Liver (tissue), 9 donors: ENCODE data around the gene DYNLT1. TPM values are rescaled to one million over a fixed set of nuclear protein-coding genes. Genes with fewer than 3 reads are reported as not detected.

Experiments
- DNase-seq: peaks from one replicate; pipeline ENCODE4 v3.0.0-alpha.2; 2017; ENCODE audit warnings: low spot score
- H3K27ac ChIP-seq, 2 donors: one replicate each; pipeline ENCODE4 v1.7.0; 2013; ENCODE audit warnings: inconsistent platforms in 2 of 2, low read length in 2 of 2, control low read depth in 1 of 2, low read depth in 1 of 2, mild to moderate bottlenecking in 1 of 2
- H3K27me3 ChIP-seq, 4 donors: one replicate each; pipeline versions ENCODE4 v1.6.1 to v1.7.0; 2013; ENCODE audit warnings: low read length in 3 of 4, inconsistent platforms in 1 of 4, mild to moderate bottlenecking in 1 of 4, moderate library complexity in 1 of 4; ENCODE audit not compliant: control insufficient read depth in 4 of 4, insufficient read depth in 4 of 4
- H3K36me3 ChIP-seq, 4 donors: one replicate each; pipeline versions ENCODE4 v1.6.1 to v1.7.0; 2013; ENCODE audit warnings: low read length in 3 of 4, mild to moderate bottlenecking in 3 of 4, low read depth in 1 of 4, moderate library complexity in 1 of 4; ENCODE audit not compliant: control insufficient read depth in 4 of 4, insufficient read depth in 3 of 4
- H3K4me1 ChIP-seq, 4 donors: one replicate each; pipeline versions ENCODE4 v1.6.1 to v1.7.0; 2013; ENCODE audit warnings: low read length in 3 of 4, mild to moderate bottlenecking in 3 of 4, moderate library complexity in 1 of 4; ENCODE audit not compliant: control insufficient read depth in 4 of 4, insufficient read depth in 4 of 4
- H3K4me3 ChIP-seq, 3 donors: one replicate each; pipeline versions ENCODE4 v1.6.1 to v1.7.0; 2013; ENCODE audit warnings: low read length in 3 of 3, control low read depth in 1 of 3, low read depth in 1 of 3, mild to moderate bottlenecking in 1 of 3
- H3K9ac ChIP-seq, 2 donors: one replicate each; pipeline ENCODE4 v1.7.0; 2013; ENCODE audit warnings: low read length in 2 of 2, mild to moderate bottlenecking in 2 of 2, moderate library complexity in 2 of 2, control low read depth in 1 of 2, low read depth in 1 of 2
- H3K9me3 ChIP-seq, 4 donors: one replicate each; pipeline versions ENCODE4 v1.6.1 to v1.7.0; 2013; ENCODE audit warnings: low read length in 3 of 4; ENCODE audit not compliant: control insufficient read depth in 4 of 4
- EGR1 ChIP-seq, 2 donors: IDR thresholded peaks; 2 replicates each; pipeline ENCODE4 v1.6.1; 2016 to 2018; ENCODE audit warnings: antibody characterized with exemption in 2 of 2, low read depth in 2 of 2
- FOXA1 ChIP-seq: IDR thresholded peaks from 2 replicates; pipeline ENCODE4 v1.6.1; 2016; ENCODE audit warnings: antibody characterized with exemption
- FOXA2 ChIP-seq: IDR thresholded peaks from 2 replicates; pipeline ENCODE4 v1.6.1; 2016; ENCODE audit warnings: antibody characterized with exemption
- GABPA ChIP-seq, 2 donors: IDR thresholded peaks in 1 of 2; conservative IDR thresholded peaks in 1 of 2; 2 replicates each; pipeline ENCODE4 v1.6.1; 2016; ENCODE audit warnings: antibody characterized with exemption in 2 of 2, mild to moderate bottlenecking in 1 of 2, moderate library complexity in 1 of 2
- HNF4A ChIP-seq, 2 donors: conservative IDR thresholded peaks; 2 replicates each; pipeline ENCODE4 v1.6.1; 2016; ENCODE audit warnings: antibody characterized with exemption in 2 of 2, mild to moderate bottlenecking in 2 of 2
- HNF4G ChIP-seq: IDR thresholded peaks from 2 replicates; pipeline ENCODE4 v1.6.1; 2016; ENCODE audit warnings: antibody characterized with exemption
- JUND ChIP-seq, 2 donors: IDR thresholded peaks; 2 replicates each; pipeline ENCODE4 v1.6.1; 2016; ENCODE audit warnings: antibody characterized with exemption in 2 of 2
- NR2F2 ChIP-seq: IDR thresholded peaks from 2 replicates; pipeline ENCODE4 v1.6.1; 2016; ENCODE audit warnings: antibody characterized with exemption
- RAD21 ChIP-seq, 2 donors: IDR thresholded peaks; 2 replicates each; pipeline ENCODE4 v1.6.1; 2016; ENCODE audit warnings: antibody characterized with exemption in 2 of 2, mild to moderate bottlenecking in 2 of 2
- RXRA ChIP-seq, 2 donors: IDR thresholded peaks; 2 replicates each; pipeline ENCODE4 v1.6.1; 2017 to 2018; ENCODE audit warnings: antibody characterized with exemption in 2 of 2, mild to moderate bottlenecking in 1 of 2
- SP1 ChIP-seq: IDR thresholded peaks from 2 replicates; pipeline ENCODE4 v1.6.1; 2018; ENCODE audit warnings: antibody characterized with exemption, mild to moderate bottlenecking
- TAF1 ChIP-seq: conservative IDR thresholded peaks from 2 replicates; pipeline ENCODE4 v1.6.1; 2016; ENCODE audit warnings: antibody characterized with exemption, mild to moderate bottlenecking
- YY1 ChIP-seq: IDR thresholded peaks from 2 replicates; pipeline ENCODE4 v1.6.1; 2016; ENCODE audit warnings: antibody characterized with exemption, mild to moderate bottlenecking
- WGBS: extraction: QIAGEN DNeasy Blood & Tissue Kit; methylation state at CpG from one replicate; pipeline ENCODE4 v1.1.7; 2013; 5-methylcytosine and 5-hydroxymethylcytosine counted together
- polyA plus RNA-seq, 2 donors: library from polyadenylated mRNA; stranded (reverse) in 1 of 2; unstranded in 1 of 2; fragments of 200-250 nt in 1 of 2; fragments of >200 nt in 1 of 2; fragmentation: Nextera tagmentation in 1 of 2; extraction: Ambion mirVana in 1 of 2; gene quantifications; one replicate each; pipeline versions ENCODE4 v1.2.1 to v1.2.3, GENCODE V29; 2013 to 2015
- total RNA-seq, 2 donors: library from RNA; depleted of rRNA; stranded (reverse); fragments of >200 nt; gene quantifications; one replicate each; pipeline ENCODE4 v1.2.3, GENCODE V29; 2014
- TF ChIP-seq, protein P1 (sequence below): IDR thresholded peaks from 2 replicates; pipeline ENCODE4 v1.6.1; 2016; ENCODE audit warnings: antibody characterized with exemption
- TF ChIP-seq, protein P2 (sequence below): fragments of 150-350 bp; IDR thresholded peaks from 2 replicates; pipeline ENCODE4 v1.5.1; 2017; ENCODE audit warnings: improper control_type of control experiment, low read depth, low read length; ENCODE audit not compliant: missing input control
- TF ChIP-seq, protein P3 (sequence below): IDR thresholded peaks from 2 replicates; pipeline ENCODE4 v1.6.1; 2016; ENCODE audit warnings: antibody characterized with exemption
- TF ChIP-seq, protein P4 (sequence below): IDR thresholded peaks from 2 replicates; pipeline ENCODE4 v1.6.1; 2016; ENCODE audit warnings: antibody characterized with exemption, mild to moderate bottlenecking
- donor health status: healthy.
- donor health status: healthy.
- donor health status: healthy.
- donor health status: healthy.
- donor health status: healthy.

Gene DYNLT1
- total and polyA plus RNA-seq, 4 donors = 17.7 to 86.9 (median 38.3) TPM

DNA sequence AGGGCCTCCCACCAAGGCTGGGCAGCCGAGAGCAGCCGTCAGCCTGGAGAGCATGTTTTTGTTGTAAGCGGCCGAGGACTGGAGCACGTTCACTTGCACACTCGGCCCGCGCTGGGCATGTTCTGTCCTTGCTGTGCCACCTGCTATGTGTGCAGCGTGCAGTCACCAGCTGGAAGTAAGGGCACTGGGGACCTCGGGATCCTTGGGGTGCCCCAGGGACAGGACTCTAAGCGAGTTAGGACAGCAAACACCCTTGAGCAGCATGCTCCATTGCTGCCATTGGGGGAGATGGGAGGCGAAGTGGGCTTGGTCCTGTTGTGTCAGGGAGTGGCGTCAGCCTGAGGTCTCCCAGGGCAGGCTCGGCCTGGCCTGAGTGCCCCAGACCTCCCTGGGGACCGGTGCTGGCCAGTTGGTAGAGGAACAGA is 18.6 kb downstream of the DYNLT1 start:
- DNase-seq = peak; percentile 28
- Histone ChIP-seq H3K9ac (no peak overlapping the region), H3K27ac (no peak overlapping the region), H3K36me3 (peaks cover 0 to 15% (median 12%) of the 10 kb centered on the region in 4 donors), H3K4me1 (peaks cover 0 to 9% (median 2%) of the 10 kb centered on the region in 4 donors), H3K9me3 (no peaks in the 10 kb centered on the region), H3K27me3 (no peaks in the 10 kb centered on the region), H3K4me3 (no peak overlapping the region)
- no peak for TF ChIP-seq RXRA (IDR thresholded peaks at IDR 0.05)
- 96% methylated on average over 15 of the region's 15 CpGs for WGBS

DNA sequence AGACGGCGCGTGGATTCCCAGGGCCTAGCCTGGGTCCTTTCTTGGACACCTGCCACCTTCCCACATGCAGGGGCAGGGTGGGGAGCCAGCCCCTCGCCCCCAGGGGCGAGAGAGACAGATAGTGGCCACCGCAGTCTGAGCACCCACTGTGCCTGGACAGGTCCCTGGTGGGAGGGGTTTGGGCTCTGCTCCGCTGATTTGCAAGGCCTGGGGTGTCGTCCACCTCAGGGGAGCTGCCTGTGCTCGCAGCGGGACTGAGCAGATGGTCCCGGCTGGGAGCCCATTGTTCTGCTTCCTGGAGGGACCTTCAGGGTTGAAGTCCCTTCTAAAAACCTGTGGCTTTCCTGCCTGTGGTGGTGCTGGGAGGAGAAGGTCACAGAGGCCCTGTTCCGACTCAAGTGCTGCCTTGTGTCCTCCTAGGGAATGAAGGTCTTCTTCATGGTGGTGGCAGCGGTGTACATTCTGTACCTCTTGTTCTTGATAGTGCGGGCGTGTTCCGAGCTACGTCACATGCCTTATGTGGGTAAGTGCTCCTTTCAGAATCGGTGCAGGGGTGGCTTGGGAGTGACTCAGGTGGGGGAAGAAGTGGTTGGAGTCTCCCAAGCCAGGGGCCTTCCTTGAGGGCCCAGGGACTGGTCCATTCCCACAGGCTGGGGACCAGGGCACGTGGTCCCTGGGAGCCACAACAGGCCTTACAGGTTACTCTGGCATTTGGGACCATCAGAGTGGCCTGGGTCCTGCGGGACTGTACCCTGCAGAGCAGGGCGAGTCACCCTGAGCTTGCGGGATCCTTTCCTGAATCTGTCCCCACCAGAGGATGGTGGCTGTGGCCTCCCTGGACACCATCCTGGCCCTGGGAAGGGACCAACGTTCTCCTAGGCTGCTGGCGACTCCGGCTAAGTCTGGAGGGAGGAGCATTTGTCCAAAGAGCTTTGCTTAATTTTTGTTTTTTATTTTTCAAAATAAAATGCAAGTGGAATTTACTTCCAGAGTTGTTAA is 19.6 kb downstream of the DYNLT1 start:
- H3K36me3 ChIP-seq = peaks cover 0 to 15% (median 13%) of the 10 kb centered on the region in 4 donors
- H3K27me3 ChIP-seq = no peaks in the 10 kb centered on the region
- no peaks in the 10 kb centered on the region for H3K9me3 ChIP-seq
- no peak overlapping the region for H3K9ac ChIP-seq
- no peak overlapping the region for H3K27ac ChIP-seq
- H3K4me3 ChIP-seq = no peak overlapping the region
- DNase-seq = peak; percentile 29
- 96% methylated on average over 25 of the region's 25 CpGs for WGBS
- peaks cover 0 to 6% (median 0%) of the 10 kb centered on the region in 4 donors for H3K4me1 ChIP-seq
- TF ChIP-seq EGR1 (IDR thresholded peaks at IDR 0.05; ENCODE audit: low read depth in 2 of 2) = no peak
- TF ChIP-seq NR2F2 = no peak
- no peak for TF ChIP-seq GABPA (IDR thresholded peaks at IDR 0.05 in 1 of 2, conservative IDR thresholded peaks at IDR 0.05 in 1 of 2)
- TF ChIP-seq, protein P1, sequence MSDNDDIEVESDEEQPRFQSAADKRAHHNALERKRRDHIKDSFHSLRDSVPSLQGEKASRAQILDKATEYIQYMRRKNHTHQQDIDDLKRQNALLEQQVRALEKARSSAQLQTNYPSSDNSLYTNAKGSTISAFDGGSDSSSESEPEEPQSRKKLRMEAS = no peak
- TF ChIP-seq RXRA (IDR thresholded peaks at IDR 0.05) = no peak
- no peak for TF ChIP-seq YY1

DNA sequence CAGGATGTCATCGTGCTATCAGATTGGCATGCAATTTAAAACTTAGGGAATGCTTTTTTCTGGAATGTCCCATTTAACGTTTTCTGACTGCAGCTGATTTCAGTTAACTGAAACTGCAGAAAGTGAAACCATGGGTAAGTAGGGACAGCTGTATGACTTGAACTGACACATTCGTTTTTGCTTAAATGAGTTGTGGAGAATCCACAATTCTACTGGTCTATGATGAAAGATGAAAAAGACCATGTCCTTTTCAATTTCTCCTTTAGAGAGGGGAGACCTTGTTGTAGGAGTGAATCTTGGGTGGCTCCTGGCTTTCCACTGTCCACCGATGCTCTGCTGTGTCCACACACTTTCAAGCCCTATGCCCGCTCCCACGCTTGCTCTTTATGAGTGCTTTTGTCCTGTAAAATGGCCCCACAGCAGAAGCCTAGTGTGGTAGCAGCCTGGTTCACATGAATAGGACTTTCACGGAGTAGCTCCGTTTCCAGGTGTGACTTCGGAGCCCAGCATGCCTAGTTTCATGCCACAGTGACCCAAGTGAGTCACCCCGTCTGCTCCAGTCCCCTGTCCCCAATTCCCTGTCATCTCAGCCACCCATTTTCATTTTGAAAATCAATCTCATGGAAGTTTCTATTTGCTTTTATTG is 21.9 kb downstream of the DYNLT1 start:
- Histone ChIP-seq H3K9me3 (no peaks in the 10 kb centered on the region), H3K27me3 (no peaks in the 10 kb centered on the region), H3K36me3 (peaks cover 0 to 14% (median 12%) of the 10 kb centered on the region in 4 donors), H3K27ac (no peak overlapping the region), H3K4me1 (no peaks in the 10 kb centered on the region), H3K9ac (no peak overlapping the region), H3K4me3 (no peak overlapping the region)
- peak; percentile 16 for DNase-seq
- WGBS = 85% methylated on average over 10 of the region's 10 CpGs
- TF ChIP-seq, protein P2, sequence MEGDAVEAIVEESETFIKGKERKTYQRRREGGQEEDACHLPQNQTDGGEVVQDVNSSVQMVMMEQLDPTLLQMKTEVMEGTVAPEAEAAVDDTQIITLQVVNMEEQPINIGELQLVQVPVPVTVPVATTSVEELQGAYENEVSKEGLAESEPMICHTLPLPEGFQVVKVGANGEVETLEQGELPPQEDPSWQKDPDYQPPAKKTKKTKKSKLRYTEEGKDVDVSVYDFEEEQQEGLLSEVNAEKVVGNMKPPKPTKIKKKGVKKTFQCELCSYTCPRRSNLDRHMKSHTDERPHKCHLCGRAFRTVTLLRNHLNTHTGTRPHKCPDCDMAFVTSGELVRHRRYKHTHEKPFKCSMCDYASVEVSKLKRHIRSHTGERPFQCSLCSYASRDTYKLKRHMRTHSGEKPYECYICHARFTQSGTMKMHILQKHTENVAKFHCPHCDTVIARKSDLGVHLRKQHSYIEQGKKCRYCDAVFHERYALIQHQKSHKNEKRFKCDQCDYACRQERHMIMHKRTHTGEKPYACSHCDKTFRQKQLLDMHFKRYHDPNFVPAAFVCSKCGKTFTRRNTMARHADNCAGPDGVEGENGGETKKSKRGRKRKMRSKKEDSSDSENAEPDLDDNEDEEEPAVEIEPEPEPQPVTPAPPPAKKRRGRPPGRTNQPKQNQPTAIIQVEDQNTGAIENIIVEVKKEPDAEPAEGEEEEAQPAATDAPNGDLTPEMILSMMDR = no peak
- no peak for TF ChIP-seq TAF1
- no peak for TF ChIP-seq FOXA2
- TF ChIP-seq SP1 = no peak
- no peak for TF ChIP-seq RXRA (IDR thresholded peaks at IDR 0.05)
- no peak for TF ChIP-seq HNF4G
- no peak for TF ChIP-seq EGR1 (IDR thresholded peaks at IDR 0.05; ENCODE audit: low read depth in 2 of 2)
- TF ChIP-seq, protein P3, sequence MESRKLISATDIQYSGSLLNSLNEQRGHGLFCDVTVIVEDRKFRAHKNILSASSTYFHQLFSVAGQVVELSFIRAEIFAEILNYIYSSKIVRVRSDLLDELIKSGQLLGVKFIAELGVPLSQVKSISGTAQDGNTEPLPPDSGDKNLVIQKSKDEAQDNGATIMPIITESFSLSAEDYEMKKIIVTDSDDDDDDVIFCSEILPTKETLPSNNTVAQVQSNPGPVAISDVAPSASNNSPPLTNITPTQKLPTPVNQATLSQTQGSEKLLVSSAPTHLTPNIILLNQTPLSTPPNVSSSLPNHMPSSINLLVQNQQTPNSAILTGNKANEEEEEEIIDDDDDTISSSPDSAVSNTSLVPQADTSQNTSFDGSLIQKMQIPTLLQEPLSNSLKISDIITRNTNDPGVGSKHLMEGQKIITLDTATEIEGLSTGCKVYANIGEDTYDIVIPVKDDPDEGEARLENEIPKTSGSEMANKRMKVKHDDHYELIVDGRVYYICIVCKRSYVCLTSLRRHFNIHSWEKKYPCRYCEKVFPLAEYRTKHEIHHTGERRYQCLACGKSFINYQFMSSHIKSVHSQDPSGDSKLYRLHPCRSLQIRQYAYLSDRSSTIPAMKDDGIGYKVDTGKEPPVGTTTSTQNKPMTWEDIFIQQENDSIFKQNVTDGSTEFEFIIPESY = no peak
- no peak for TF ChIP-seq YY1
- TF ChIP-seq, protein P4, sequence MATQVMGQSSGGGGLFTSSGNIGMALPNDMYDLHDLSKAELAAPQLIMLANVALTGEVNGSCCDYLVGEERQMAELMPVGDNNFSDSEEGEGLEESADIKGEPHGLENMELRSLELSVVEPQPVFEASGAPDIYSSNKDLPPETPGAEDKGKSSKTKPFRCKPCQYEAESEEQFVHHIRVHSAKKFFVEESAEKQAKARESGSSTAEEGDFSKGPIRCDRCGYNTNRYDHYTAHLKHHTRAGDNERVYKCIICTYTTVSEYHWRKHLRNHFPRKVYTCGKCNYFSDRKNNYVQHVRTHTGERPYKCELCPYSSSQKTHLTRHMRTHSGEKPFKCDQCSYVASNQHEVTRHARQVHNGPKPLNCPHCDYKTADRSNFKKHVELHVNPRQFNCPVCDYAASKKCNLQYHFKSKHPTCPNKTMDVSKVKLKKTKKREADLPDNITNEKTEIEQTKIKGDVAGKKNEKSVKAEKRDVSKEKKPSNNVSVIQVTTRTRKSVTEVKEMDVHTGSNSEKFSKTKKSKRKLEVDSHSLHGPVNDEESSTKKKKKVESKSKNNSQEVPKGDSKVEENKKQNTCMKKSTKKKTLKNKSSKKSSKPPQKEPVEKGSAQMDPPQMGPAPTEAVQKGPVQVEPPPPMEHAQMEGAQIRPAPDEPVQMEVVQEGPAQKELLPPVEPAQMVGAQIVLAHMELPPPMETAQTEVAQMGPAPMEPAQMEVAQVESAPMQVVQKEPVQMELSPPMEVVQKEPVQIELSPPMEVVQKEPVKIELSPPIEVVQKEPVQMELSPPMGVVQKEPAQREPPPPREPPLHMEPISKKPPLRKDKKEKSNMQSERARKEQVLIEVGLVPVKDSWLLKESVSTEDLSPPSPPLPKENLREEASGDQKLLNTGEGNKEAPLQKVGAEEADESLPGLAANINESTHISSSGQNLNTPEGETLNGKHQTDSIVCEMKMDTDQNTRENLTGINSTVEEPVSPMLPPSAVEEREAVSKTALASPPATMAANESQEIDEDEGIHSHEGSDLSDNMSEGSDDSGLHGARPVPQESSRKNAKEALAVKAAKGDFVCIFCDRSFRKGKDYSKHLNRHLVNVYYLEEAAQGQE = no peak
- no peak for TF ChIP-seq HNF4A (conservative IDR thresholded peaks at IDR 0.05)
- TF ChIP-seq RAD21 (IDR thresholded peaks at IDR 0.05) = no peak
- TF ChIP-seq NR2F2 = no peak
- TF ChIP-seq GABPA (IDR thresholded peaks at IDR 0.05 in 1 of 2, conservative IDR thresholded peaks at IDR 0.05 in 1 of 2) = no peak
- TF ChIP-seq, protein P1 = no peak
- no peak for TF ChIP-seq FOXA1
- TF ChIP-seq JUND (IDR thresholded peaks at IDR 0.05) = no peak
